NCI-H446 treated with DMSO at 0.1 percent for 48 hours (cell line): Measurements from ENCODE around the gene RCE1.

Source experiments
- DNase-seq: peaks from one replicate; lab custom pipeline; 2025; lab: John Stamatoyannopoulos, UW

Gene RCE1

GRCh38 chr11:66845143-66845875, 2.1 kb downstream of the RCE1 start:
- no peak for DNase-seq

DNA sequence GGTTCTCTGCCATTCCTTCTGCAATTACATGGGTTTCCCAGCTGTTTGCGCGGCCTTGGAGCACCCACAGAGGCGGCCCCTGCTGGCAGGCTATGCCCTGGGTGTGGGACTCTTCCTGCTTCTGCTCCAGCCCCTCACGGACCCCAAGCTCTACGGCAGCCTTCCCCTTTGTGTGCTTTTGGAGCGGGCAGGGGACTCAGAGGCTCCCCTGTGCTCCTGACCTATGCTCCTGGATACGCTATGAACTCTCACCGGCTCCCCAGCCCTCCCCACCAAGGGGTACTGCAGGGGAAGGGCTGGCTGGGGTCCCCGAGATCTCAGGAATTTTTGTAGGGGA, 2.6 kb downstream of the RCE1 start:
- no peak for DNase-seq

DNA sequence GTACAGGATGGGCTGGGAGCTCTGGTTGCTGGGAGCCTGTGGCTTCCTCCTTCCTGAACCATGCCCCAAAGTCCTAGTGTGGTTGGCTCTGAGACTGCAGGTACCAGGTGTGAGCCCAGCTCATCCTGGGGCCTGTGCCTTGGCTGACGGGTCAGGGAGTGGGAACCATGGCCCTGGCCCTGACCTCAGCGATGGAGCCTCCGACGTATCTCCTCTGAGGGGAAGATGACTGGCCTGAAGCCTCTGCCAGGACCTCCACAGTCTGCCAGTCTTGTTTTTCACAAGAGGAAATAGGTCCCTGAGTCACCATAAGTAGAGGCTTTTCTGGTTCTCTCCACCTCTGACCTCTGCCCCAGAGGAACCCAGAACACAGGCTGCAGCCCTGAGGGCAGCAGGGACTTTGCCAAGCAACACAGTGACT, 3.4 kb downstream of the RCE1 start:
- DNase-seq = no peak

DNA sequence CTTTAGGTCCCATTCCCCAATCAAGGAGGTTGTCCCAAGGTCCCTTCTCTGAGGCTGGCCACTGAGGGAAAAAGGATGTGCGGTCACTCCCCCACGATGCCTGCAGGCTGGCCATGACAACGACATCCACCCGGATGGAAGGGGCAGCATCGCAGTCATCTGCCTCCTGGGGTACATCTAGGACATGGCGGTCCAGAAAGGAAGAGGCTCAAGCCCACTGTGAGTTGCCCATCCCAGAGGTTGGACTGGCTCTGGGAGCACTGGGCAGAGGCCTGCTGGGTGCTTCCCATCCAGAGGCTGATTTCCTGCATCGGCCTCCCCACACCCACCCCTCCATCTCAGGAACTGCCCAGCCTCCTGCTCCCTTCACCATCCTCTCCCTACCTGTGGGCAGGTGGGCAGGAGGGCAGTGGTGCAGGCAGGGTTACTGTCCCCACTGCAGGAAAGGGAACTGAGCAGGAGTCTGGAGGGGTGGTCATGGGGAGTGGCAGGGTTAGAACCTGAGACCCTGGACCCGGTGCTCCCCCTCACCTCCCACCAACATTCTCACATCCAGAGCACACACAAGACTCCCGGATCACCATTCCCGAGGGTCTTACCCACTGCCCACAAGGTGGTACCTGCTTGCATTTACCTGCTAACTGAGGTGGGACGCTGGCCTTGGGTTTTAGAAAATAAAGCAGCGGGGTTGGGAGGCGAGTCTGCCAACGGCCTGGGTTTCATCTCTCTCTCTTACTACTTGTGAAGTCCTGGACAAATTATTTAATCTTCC, 4.4 kb downstream of the RCE1 start:
- DNase-seq = no peak

- DNase-seq = no peak
Measured at GRCh38 chr11:66848671-66849500, 5.6 kb downstream of the RCE1 start.

DNA sequence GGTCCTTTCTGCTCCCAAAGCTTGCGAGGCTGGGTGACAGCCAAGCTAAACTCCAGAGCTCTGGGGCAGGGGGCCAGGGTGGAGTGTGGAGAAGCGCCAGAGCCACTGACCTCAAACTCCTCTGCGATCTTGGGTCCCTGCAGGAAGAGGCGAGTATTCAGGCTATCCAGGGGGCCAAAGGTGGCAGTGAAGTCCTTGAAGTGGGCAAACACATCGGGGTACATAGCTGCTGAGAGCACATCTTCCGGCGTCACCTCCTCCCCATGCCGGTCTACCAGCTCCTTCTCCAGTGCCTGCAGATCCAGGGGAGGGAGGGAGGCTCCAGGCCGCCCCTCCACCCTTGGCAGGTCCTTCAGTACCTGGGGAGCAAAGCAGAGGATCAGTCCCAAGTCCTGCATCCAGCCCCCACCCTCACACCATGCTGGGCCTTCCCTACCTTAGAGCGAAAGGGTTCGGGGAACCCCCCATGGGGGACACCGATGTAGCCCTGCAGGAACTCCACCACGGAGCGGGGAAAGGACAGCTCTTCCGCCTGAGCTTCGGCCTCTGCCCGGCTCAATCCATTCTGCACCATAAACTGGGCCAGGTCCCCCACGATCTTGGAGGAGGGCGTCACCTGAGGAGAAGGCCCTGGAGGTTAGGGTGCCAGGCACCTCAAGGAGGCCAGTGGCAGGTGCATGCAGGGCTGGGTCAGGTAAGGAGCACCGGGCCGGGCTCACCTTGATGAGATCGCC, 6.4 kb downstream of the RCE1 start:
- no peak for DNase-seq

- no peak for DNase-seq
Measured at GRCh38 chr11:66850235-66850587, 7.0 kb downstream of the RCE1 start.

- DNase-seq = no peak
Measured at GRCh38 chr11:66850588-66851238, 7.5 kb downstream of the RCE1 start.

DNA sequence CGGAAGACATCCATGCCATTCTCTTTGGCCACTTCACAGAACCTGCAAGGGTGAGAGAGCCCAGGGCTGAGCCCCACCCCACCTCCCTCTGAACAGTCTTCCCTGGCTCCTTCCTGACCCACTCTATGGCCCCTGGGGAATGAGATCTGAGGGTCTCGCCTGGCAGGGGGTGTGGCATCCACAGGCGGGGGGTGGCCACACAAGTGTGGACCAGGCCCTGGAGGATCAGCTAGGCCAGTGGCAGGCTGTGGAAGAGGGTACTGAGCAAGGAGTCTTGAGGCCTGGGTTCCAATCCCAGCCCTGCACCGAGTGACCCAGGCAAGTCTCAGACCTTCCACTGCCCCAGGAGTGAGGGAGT, 8.0 kb downstream of the RCE1 start:
- DNase-seq = no peak

DNA sequence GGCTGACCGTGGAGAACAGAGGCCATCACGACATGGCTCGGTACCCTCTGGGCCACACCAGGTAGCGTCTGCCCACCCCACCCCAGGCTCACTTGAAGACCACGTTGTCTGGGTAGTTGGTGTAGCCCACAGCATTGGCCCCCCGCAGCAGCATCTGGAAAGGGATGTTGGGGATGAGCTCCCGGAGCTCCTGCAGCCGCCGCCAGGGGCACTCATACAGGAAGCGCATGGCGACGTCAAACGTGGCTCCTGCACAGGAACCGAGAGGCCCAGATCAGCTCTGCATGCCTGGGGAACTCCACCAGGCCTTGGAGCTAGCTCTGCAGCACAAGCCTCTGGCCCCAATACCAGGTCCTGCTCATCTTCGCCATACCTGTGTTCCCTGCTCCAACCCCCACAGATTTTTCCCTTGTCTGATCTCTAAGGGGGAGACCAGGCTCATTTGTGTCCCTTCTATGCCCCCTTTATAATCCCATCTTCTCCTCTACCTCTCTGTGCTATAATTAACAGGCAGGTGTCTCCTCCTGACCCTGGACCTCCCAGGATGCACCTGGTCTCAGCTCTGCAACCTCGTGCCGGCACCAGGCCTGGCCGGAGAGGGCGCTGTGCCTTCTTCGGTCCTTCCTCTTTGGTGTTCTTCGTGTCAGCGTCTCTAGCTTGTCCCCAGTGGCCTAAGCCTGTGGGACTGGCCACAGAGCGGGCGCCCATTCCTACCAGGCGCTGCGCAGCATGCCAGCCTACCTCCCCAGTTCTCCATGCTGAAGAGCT, 8.6 kb downstream of the RCE1 start:
- DNase-seq = no peak

DNA sequence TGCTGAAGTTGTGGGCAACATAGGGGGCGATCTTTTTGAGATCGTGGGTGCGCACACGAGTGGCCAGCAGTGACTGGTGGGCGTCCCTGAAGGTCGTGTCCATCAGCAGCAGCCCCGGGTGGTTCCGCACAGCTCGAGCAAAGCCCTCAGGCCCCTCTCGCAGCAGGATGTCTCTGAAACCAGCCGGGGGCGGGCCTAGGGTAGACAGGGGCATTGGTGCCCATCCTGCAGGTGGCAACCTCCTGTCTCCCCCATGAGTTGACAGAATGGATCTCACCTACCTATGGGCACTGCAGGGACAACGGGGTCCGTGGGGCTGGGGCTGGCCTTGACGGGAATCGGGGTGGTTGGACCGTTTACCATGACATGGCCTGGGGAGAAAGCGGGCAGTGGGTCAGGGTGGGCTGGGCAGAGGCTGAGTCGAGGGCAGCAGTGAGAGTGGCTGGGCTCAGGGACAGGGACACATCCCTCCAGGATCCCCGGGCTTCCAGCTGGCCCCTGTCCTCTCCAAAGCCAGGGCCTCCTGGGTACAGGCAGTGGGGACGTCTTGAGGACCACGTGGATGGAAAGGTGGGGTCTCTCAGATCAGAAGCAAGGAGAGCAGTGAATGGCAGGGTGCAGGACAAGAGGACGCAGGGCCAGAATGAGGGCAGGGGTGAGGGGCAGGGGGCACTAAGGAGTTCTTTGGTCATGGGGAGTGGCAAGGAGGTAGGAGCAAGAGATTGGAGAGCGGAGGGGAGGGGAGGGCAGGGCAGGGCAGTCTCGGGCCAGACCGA, 9.4 kb downstream of the RCE1 start:
- no peak for DNase-seq

- no peak for DNase-seq
Measured at GRCh38 chr11:66853242-66854229, 10.3 kb downstream of the RCE1 start.

- DNase-seq = no peak
Measured at GRCh38 chr11:66854231-66854661, 11.0 kb downstream of the RCE1 start.

DNA sequence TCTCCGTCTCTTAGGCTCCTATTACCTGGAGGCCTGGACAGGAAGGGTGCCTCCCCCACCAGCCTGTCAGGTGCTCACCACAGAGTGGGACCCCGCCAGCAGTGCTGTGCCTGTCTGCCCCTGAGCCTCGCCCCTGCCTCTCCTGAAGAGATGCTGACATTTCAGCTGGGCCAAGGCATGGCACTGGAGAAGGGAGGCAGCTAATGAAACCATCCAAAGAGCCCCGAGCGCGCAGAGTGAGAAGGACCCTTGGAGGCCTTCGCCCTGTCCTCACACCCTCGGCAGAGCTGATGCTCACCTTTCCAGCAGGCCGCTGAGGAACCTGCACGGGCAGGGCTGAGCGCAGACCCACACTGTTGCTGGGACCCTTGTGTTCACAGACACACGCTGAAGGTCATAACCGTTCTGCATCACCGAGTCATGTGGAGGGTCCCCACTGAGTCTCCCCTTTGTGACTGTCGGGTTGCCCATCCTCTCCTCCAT, 11.5 kb downstream of the RCE1 start:
- DNase-seq = no peak

DNA sequence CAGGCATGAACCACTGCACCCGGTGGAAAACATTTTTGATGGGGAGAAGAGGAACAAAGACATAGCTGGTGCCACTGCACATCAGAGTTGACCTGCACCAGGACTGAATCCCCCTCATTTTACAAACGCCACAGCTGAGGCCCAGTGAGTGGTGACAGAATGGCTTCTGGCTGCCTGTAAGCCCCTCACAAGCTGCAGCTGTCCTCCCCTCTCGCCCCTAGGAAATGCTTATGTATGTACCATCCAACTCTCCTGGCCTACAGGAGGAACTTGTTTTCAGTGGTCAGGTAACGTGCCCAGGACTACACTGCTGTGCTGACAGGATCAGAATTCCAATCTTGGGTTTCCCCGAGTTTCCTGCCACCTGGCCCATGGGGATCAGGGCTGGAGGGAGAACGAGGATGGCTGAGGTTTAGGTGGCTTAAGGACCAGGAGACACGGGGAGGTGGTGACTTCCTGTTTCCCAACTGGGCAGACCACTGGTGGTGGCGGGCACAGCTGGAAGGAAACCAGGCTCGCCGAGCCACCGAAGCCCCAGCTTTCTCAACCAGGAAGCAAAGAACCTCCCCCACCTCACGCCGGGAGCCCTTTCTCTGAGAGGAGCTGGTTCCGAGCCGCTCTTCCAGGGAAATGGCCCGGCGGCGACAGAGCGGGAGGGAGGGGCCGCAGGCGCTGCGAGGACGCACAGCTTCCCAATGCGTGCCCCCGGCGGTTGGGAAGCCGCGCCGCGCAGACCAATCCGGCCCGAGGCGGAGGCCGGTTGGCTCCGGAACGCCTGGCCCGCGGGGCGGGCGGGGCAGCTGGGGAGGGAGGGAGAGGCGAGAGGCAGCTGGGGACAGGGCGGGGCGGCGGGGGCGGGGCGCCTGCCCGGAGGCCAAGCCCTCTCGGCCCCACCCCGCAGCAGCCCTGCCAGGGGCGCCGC, 12.6 kb downstream of the RCE1 start:
- DNase-seq = peak; percentile 72

- DNase-seq = no peak
Measured at GRCh38 chr11:66856496-66857233, 13.4 kb downstream of the RCE1 start, which contains the start of gene LRFN4. LRFN4 (plus strand) TSS chr11:66857064; CDS start chr11:66857745, 681 bp downstream.
